Measurements from ENCODE around the gene ULK3. TPM values are rescaled to one million over a fixed set of nuclear protein-coding genes. Genes with fewer than 3 reads are reported as not detected.
A peak's percentile ranks its signal among the peaks of the same experiment; 100 is the strongest.

ULK3 gene
- total and polyA plus RNA-seq, 2 donors = 16.1 to 25.1 TPM

DNA sequence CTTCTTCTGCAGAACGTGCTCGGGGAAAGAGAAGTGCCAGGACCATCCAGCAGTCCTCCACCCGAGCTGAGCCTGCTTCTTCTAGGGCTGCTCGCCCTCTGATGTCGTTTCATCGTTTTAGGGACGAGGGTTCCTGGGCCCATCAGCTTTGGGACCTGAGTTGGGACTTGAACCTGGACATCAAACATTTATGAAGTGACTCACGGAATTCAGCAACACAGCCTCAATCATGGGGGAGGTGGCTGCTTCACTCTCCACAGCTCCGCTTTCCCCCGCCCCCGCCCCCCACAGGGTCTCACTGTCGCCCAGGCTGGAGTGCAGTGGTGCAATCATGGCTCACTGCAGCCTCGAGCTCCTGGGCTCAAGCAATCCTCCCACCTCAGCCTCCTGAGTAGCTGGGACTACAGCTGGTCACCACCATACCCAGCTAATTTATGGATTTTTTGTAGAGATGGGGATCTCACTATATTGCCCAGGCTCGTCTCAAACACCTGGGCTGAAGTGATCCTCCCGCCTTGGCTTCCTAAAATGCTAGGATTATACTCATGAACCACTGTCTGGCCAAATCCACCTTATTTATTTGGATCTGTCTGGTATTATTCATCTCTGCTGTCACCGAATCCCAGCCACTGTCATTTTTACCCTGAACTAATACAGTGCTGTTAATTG lies 30.9 kb upstream of the ULK3 start:
- H3K4me3 ChIP-seq (ENCODE audit: low read depth, low read length) = peak overlapping the region; percentile 56
- WGBS = 38% methylated on average over 16 of the region's 16 CpGs
- H3K36me3 ChIP-seq (ENCODE audit: insufficient read depth) = no peaks in the 10 kb centered on the region
- H3K4me1 ChIP-seq (ENCODE audit: insufficient read depth) = no peaks in the 10 kb centered on the region
- no peak overlapping the region for H3K27ac ChIP-seq (ENCODE audit: low read depth)
- no peak for DNase-seq (ENCODE audit: extremely low spot score)

DNA sequence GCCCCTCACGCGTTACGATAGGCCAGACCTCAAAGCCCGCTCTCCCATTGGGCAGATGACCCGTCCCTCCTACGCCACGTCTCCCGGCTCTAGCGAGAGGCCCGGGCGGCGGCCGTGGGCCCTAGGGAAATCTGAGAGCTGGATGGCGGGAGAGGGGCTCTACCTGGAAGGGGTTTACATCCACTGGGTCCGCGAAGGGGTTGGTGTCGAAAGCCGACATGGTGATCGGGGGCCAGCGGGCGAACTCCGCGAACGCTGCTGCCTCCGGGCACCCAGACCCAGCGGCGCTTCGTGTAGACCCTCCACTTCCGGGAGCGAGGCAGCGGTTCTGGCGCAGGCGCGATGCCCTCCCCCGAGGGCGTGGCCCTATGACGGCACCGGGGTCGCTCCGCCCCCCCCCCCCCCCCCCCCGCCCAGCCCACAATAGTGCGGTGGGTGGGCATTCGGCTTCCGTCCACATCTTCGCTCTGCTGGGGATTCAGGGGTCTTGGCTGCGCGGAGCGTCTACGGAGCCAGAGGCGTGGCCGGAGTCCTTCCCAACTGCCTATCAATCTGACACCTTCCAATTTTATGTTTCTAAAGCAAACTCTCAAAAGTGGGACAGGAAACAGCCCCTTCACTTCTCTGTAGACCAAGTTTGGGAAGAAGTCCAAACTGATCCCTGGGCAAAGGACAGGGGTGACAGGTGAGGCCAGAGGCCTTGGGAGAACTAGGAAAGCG lies 30.2 kb upstream of the ULK3 start, which contains the start of gene SCAMP2:
SCAMP2 (minus strand) TSS at position 330 of the 720 bp plus-strand sequence; CDS start at position 220, 110 bp downstream.
- WGBS = 1% methylated on average over 51 of the region's 52 CpGs
- H3K36me3 ChIP-seq (ENCODE audit: insufficient read depth) = no peaks in the 10 kb centered on the region
- H3K27ac ChIP-seq (ENCODE audit: low read depth) = peak within 1 kb of the TSS; percentile 82
- no peaks in the 10 kb centered on the region for H3K4me1 ChIP-seq (ENCODE audit: insufficient read depth)
- peak; percentile 91 for DNase-seq (ENCODE audit: extremely low spot score)
- peak within 1 kb of the TSS; percentile 56 for H3K4me3 ChIP-seq (ENCODE audit: low read depth, low read length)

DNA sequence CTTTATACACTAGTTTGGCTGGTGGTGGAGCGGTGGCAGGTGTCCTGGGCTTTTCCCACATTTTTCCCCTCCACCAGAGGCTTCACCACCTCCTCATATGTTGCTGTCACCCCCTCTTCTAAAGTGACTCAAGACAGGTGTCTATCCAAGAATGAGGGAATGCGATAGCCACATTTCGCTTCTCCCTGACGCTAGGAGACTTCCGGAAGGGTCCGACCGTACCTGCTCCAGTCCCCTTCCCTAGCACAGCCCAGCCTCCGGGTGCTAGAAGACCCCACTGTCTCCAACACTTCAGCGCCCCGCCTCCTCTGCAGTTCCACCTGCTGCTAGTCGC lies 29.7 kb upstream of the ULK3 start:
- Histone ChIP-seq H3K36me3 (ENCODE audit: insufficient read depth) (no peaks in the 10 kb centered on the region), H3K27ac (ENCODE audit: low read depth) (peak overlapping the region; percentile 82), H3K4me3 (ENCODE audit: low read depth, low read length) (peak overlapping the region; percentile 56), H3K4me1 (ENCODE audit: insufficient read depth) (no peaks in the 10 kb centered on the region)
- WGBS = under 1% methylated on average over 11 of the region's 11 CpGs
- DNase-seq (ENCODE audit: extremely low spot score) = no peak

DNA sequence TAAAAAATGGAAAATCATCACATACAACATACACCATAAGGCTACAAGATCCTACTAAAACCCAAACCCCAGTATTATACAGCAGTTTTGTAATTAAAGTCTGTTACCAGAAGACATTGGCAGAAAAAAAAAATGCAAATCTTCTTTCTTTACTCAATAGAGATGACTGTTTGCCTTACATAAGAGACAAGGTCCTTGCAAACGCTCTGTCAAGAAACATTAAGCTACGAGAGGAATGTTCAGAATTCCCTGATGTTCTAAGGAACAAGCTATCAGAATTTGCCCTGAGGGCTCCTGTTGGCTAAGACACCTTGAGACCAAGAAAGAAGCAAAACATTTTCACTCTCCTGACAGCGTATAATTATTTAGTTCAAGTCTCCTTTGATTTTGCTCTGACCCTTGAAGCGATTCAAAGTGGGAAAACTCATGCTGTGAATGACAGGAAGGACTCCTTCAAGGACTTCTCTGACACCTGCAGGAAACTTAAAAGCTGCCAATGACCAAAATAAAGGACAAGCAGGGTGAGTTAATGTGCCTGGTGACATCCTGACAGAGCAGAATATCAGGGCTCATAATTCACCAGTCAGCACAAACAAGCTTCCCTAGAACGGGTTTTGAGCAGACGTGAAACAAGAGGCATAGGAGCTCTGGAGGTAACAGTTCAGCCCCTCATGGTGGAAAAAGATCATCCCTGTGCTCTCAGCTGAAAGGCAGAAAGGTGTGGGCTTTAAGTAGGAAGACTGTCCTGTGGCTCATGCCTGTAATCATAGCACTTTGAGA lies 27.7 kb upstream of the ULK3 start:
- H3K4me3 ChIP-seq (ENCODE audit: low read depth, low read length) = no peak overlapping the region
- 46% methylated on average over 6 of the region's 6 CpGs for WGBS
- H3K36me3 ChIP-seq (ENCODE audit: insufficient read depth) = no peaks in the 10 kb centered on the region
- no peak overlapping the region for H3K27ac ChIP-seq (ENCODE audit: low read depth)
- H3K4me1 ChIP-seq (ENCODE audit: insufficient read depth) = no peaks in the 10 kb centered on the region
- DNase-seq (ENCODE audit: extremely low spot score) = no peak

DNA sequence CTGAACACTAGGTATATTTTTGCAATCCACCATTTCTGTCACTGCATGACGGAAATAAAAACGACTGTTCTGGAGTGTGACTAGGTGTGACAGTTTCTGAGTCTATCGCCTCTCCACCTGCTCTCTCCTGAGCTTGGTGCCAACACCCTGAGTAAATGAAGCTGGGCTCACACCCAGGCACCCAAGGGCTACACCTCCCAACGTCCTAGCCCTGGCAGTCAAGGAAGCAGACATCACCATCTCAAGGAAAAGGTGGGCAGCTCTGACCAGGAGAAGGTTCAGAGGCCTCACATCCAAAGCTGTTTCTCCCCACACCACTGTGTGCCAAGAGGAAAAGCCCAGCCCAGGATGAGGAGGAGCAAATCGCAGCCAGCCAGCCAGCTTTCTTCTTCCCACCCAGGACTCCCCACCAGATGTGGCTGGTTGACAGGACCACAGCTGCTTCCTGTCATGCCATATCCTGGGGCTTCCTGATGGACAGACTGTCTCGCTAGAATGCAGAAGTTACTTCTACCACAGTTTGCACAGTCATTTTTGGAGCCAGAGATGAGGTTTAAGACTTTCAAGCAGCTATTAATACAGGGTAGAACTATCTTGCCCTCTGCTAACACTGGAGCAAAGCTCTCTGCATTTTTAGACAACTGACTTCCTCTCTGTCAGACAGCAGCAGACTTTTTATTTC lies 26.9 kb upstream of the ULK3 start:
- no peak for DNase-seq (ENCODE audit: extremely low spot score)
- no peaks in the 10 kb centered on the region for H3K36me3 ChIP-seq (ENCODE audit: insufficient read depth)
- H3K27ac ChIP-seq (ENCODE audit: low read depth) = no peak overlapping the region
- H3K4me1 ChIP-seq (ENCODE audit: insufficient read depth) = no peaks in the 10 kb centered on the region
- WGBS = 49% methylated on average over 6 of the region's 6 CpGs
- no peak overlapping the region for H3K4me3 ChIP-seq (ENCODE audit: low read depth, low read length)

DNA sequence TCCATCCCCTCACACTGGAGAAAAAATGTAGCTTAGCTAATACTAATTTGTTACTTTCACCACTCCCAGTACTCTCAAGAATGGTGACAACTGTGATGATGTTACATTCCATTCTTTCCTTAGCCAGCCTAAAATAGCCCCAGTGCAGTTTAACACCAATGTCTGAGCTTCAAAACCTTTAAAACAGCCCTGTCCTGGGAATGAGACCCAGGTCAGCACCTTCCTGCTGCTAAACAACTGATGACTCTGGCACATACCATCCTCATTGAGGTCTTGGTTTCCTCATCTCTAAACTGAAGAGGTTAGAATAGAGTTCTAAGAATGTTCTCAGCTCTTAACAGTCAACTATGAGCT lies 26.4 kb upstream of the ULK3 start:
- no peak overlapping the region for H3K4me3 ChIP-seq (ENCODE audit: low read depth, low read length)
- no peak for DNase-seq (ENCODE audit: extremely low spot score)

DNA sequence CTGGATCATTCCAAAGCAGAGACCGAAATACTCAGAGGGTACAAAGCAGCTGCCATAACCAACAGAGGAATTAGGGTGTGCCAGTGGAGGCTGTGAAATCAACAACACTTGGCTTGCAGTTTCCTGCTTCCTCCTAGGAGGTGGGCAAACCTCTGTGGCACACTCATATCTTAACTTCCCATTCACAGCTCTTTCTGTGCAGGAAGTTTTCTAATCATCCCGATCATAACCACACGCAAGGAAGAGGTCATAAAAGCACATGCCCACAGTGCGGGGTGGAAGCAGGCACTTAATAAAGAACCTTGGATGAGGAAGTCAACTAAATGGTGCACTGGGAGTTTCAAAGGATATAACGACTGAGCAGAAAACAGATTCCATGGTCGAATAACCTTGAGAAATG lies 25.1 kb upstream of the ULK3 start:
- no peaks in the 10 kb centered on the region for H3K36me3 ChIP-seq (ENCODE audit: insufficient read depth)
- no peak for DNase-seq (ENCODE audit: extremely low spot score)
- WGBS = 68% methylated on average over 6 of the region's 6 CpGs
- H3K4me3 ChIP-seq (ENCODE audit: low read depth, low read length) = no peak overlapping the region
- peak overlapping the region; percentile 60 for H3K27ac ChIP-seq (ENCODE audit: low read depth)
- no peaks in the 10 kb centered on the region for H3K4me1 ChIP-seq (ENCODE audit: insufficient read depth)

More for the DNA sequence above, 26.4 kb upstream of the ULK3 start:
- Histone ChIP-seq H3K4me1 (ENCODE audit: insufficient read depth) (no peaks in the 10 kb centered on the region), H3K36me3 (ENCODE audit: insufficient read depth) (no peaks in the 10 kb centered on the region), H3K27ac (ENCODE audit: low read depth) (no peak overlapping the region)

DNA sequence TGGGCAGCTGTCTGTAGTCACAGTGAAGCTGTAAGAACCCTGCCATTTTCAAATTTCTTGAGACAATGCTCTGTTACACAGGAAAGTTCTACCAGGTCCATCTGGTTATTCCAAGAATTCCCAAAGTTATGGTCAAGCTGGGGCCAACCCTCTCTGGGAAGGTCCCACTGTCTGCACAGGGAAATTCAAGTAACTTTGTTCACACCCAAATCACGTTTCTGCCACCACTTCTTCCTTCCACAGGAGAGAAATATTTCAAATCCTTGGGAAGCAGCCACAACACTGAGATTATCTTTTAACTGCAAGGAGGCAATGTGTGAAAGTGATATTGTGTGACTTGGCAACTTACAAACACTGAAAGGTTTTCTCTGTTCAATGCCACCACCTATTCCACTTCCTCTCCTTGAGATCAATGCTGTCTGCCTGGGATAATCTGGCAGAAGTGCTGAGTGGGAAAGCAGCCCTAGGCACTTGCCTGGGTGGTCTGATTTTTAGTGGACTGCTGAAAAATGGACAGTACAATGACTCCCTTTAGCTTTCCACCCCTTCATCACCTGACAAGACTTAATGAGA lies 24.6 kb upstream of the ULK3 start:
- H3K4me3 ChIP-seq (ENCODE audit: low read depth, low read length) = no peak overlapping the region
- DNase-seq (ENCODE audit: extremely low spot score) = no peak
- H3K4me1 ChIP-seq (ENCODE audit: insufficient read depth) = no peaks in the 10 kb centered on the region
- WGBS = 75% methylated on average over 1 of the region's 1 CpG
- peak overlapping the region; percentile 60 for H3K27ac ChIP-seq (ENCODE audit: low read depth)
- H3K36me3 ChIP-seq (ENCODE audit: insufficient read depth) = no peaks in the 10 kb centered on the region

DNA sequence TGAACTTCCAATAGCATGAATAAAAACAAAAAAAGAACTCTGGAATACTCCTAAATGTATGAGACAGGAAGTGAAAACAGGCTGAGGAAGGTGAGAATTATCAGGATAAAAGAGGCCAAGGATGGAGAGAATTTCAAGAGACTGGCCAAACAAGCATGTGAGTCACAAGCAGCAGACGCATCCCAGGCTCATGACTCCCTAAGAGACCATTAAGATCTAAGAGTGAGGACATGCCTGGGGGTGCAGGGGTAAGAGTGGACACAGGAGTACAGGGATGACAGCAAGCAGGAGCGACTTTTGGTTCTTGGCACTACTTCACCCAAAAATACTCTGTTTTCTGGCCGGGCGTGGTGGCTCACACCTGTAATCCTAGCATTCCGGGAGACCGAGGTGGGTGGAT lies 23.1 kb upstream of the ULK3 start:
- H3K27ac ChIP-seq (ENCODE audit: low read depth) = no peak overlapping the region
- DNase-seq (ENCODE audit: extremely low spot score) = no peak
- 78% methylated on average over 6 of the region's 6 CpGs for whole genome bisulfite sequencing
- H3K4me3 ChIP-seq (ENCODE audit: low read depth, low read length) = no peak overlapping the region
- H3K4me1 ChIP-seq (ENCODE audit: insufficient read depth) = no peaks in the 10 kb centered on the region
- no peaks in the 10 kb centered on the region for H3K36me3 ChIP-seq (ENCODE audit: insufficient read depth)

DNA sequence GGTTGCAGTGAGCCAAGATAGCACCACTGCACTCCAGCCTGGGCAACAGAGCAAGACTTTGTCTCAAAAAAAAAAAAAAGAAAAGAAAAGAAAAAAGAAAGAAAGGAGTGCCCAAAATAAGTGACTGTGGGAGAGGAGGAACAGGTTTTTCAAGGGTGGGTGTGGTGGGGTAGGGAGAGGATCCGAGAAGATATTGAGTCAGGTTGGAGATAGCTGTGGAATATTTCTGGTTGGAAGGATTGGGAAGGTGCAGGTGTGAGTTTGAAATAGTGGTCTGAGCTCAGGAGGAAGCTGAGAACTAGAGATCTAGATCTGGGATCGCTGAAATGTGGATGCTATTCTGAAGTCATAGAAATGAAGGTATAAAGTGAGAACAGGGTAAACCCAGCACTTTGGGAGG lies 22.4 kb upstream of the ULK3 start:
- H3K4me1 ChIP-seq (ENCODE audit: insufficient read depth) = no peaks in the 10 kb centered on the region

DNA sequence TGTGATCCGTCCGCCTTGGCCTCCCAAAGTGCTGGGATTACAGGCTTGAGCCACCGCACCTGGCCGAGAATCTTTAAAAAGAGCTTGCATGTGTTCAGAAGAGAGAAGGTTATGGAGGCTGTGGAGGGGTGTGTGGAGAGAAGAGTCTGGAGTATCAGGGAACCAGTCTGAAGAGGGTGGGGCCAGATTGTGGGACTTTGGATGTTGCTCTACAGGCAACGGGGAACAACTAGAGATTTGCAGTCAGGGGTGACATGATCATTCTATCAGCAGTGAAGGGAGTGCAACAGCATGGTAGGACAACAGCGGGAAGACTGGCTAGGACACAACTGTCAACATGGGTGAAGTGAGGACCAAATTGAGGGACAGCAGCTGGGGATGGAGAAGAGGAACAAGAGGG lies 21.3 kb upstream of the ULK3 start:
- Histone ChIP-seq H3K4me3 (ENCODE audit: low read depth, low read length) (no peak overlapping the region), H3K27ac (ENCODE audit: low read depth) (no peak overlapping the region), H3K36me3 (ENCODE audit: insufficient read depth) (no peaks in the 10 kb centered on the region), H3K4me1 (ENCODE audit: insufficient read depth) (no peaks in the 10 kb centered on the region)
- no peak for DNase-seq (ENCODE audit: extremely low spot score)
- WGBS = 87% methylated on average over 6 of the region's 6 CpGs

More for the DNA sequence above, 22.4 kb upstream of the ULK3 start:
- H3K4me3 ChIP-seq (ENCODE audit: low read depth, low read length) = no peak overlapping the region
- DNase-seq (ENCODE audit: extremely low spot score) = no peak
- no peak overlapping the region for H3K27ac ChIP-seq (ENCODE audit: low read depth)
- 83% methylated on average over 2 of the region's 2 CpGs for WGBS
- H3K36me3 ChIP-seq (ENCODE audit: insufficient read depth) = no peaks in the 10 kb centered on the region

DNA sequence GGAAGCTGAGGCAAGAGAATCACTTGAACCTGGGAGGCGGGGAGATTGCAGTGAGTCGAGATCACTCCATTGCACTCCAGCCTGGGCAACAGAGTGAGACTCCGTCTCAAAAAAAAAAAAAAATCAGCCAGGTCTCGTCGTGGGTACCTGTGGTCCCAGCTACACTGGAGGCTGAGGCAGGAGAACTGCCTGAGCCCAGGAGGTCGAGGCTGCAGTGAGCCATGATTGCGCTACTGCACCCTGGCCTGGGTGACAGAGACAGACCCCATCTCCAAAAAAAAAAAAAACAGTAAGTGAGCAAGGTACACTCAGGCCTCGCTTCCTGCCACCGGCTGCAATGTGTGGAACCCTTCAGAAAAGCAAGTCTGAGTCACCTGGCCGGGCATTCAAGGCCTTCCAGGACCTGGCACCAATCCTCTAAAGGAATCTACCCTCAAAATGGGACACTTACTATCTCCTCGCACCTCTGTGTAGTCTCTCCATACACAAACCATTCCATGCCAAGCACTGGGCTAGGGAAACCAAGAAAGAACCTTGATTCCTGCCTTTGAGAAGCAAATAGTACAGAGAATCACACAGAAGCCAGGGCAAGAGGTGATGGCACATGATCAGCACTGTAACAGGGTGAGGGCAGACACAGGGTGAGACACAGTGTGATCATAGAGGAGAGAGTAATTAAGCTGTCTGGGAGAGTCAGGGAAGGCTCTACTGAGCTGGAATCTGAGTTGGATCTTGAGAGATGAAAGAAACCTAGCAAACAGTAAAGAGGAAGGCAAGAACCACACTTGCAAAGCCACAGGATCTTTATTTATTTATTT lies 20.5 kb upstream of the ULK3 start:
- no peak overlapping the region for H3K4me3 ChIP-seq (ENCODE audit: low read depth, low read length)
- DNase-seq (ENCODE audit: extremely low spot score) = no peak
- H3K4me1 ChIP-seq (ENCODE audit: insufficient read depth) = no peaks in the 10 kb centered on the region
- H3K36me3 ChIP-seq (ENCODE audit: insufficient read depth) = no peaks in the 10 kb centered on the region
- H3K27ac ChIP-seq (ENCODE audit: low read depth) = no peak overlapping the region
- WGBS = 84% methylated on average over 11 of the region's 11 CpGs

DNA sequence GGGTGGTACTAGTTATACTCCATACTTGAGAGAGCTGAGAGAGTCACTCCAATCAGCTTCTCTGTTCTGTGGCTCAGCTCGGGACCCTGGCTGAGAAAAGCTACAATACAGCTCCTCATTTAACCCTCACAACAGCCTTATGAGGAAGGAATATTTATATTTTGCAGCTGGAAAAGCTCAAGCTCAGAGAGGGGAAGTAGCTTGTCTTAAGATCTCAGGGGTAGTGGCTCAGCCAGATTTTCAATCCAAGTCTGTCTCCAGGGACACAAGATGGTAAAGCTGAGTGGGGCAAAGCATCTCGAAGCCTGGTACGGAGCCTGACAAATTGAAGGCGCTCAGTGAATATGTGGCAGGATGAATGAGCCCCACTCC lies 15.4 kb upstream of the ULK3 start:
- Histone ChIP-seq H3K36me3 (ENCODE audit: insufficient read depth) (peaks cover 2% of the 10 kb centered on the region), H3K4me3 (ENCODE audit: low read depth, low read length) (no peak overlapping the region), H3K27ac (ENCODE audit: low read depth) (no peak overlapping the region), H3K4me1 (ENCODE audit: insufficient read depth) (no peaks in the 10 kb centered on the region)
- no peak for DNase-seq (ENCODE audit: extremely low spot score)
- 68% methylated on average over 4 of the region's 4 CpGs for WGBS

All from urinary bladder (tissue), 4 donors.